Keratinocyte (primary cell): ENCODE results near the gene PAPPA. TPM values are rescaled to one million over a fixed set of nuclear protein-coding genes. Genes with fewer than 3 reads are reported as not detected.

Source experiments
- DNase-seq: peaks from one replicate; pipeline ENCODE4 v3.0.0-alpha.2; 2011; ENCODE audit warnings: low read depth, missing footprints, low spot score
- FAIRE-seq: peaks from 2 replicates; lab custom pipeline; 2011; peaks lifted over from hg19 to GRCh38; lab: Jason Lieb, UNC
- H2AFZ ChIP-seq: 2 replicates; pipeline ENCODE4 v1.6.0; 2012; ENCODE audit warnings: low read length, control low read depth, inconsistent platforms; ENCODE audit not compliant: control insufficient read depth
- H3K27ac ChIP-seq: 2 replicates; pipeline ENCODE4 v1.5.1; 2011; ENCODE audit warnings: low read length; ENCODE audit not compliant: control insufficient read depth, insufficient read depth
- H3K27me3 ChIP-seq: 3 replicates; pipeline ENCODE4 v1.6.0; 2011; ENCODE audit warnings: low read length; ENCODE audit not compliant: control insufficient read depth, insufficient read depth; ENCODE audit errors: extremely low read depth
- H3K36me3 ChIP-seq, 2 experiments: 2 replicates in 1 of 2; 3 replicates in 1 of 2; pipeline ENCODE4 v1.5.1; 2011; ENCODE audit warnings: low read length in 2 of 2, mild to moderate bottlenecking in 1 of 2; ENCODE audit not compliant: control insufficient read depth in 2 of 2, insufficient read depth in 2 of 2; ENCODE audit errors: extremely low read depth in 1 of 2
- H3K4me1 ChIP-seq: 3 replicates; pipeline ENCODE4 v1.5.1; 2011; ENCODE audit warnings: low read length; ENCODE audit not compliant: control insufficient read depth, insufficient read depth; ENCODE audit errors: extremely low read depth
- H3K4me2 ChIP-seq: 3 replicates; pipeline ENCODE4 v1.6.0; 2011; ENCODE audit warnings: low read depth, low read length; ENCODE audit not compliant: control insufficient read depth, insufficient read depth; ENCODE audit errors: extremely low read depth
- H3K4me3 ChIP-seq, 3 experiments: fragments of 200-600 bp in 1 of 3; sonication (generic) in 1 of 3; 2 replicates in 2 of 3; 3 replicates in 1 of 3; pipeline ENCODE4 v1.5.1; 2011 to 2016; ENCODE audit warnings: low read length in 3 of 3, mild to moderate bottlenecking in 3 of 3, control low read depth in 2 of 3, inconsistent platforms in 1 of 3, low read depth in 1 of 3, mixed read lengths in 1 of 3, mixed run types in 1 of 3, moderate library complexity in 1 of 3; ENCODE audit not compliant: control insufficient read depth in 2 of 3, insufficient read depth in 2 of 3; ENCODE audit errors: extremely low read depth in 1 of 3
- H3K79me2 ChIP-seq: 2 replicates; pipeline ENCODE4 v1.6.0; 2012; ENCODE audit warnings: low read length; ENCODE audit not compliant: control insufficient read depth, insufficient read depth
- H3K9ac ChIP-seq: 3 replicates; pipeline ENCODE4 v1.6.0; 2011; ENCODE audit warnings: low read length; ENCODE audit not compliant: control insufficient read depth, insufficient read depth; ENCODE audit errors: extremely low read depth
- H3K9me1 ChIP-seq: 3 replicates; pipeline ENCODE4 v1.6.0; 2011; ENCODE audit warnings: low read length; ENCODE audit not compliant: control insufficient read depth, insufficient read depth; ENCODE audit errors: extremely low read depth
- H3K9me3 ChIP-seq: 2 replicates; pipeline ENCODE4 v1.5.1; 2012; ENCODE audit warnings: low read depth, low read length; ENCODE audit not compliant: control insufficient read depth
- H4K20me1 ChIP-seq: 3 replicates; pipeline ENCODE4 v1.6.0; 2011; ENCODE audit warnings: low read length; ENCODE audit not compliant: control insufficient read depth, insufficient read depth; ENCODE audit errors: extremely low read depth
- CTCF ChIP-seq, 3 experiments: IDR thresholded peaks in 1 of 3; conservative IDR thresholded peaks in 1 of 3; optimal IDR thresholded peaks in 1 of 3; 2 replicates in 2 of 3; 3 replicates in 1 of 3; pipeline versions ENCODE3 to v1.5.1; 2011; ENCODE audit warnings: low read length in 3 of 3, mild to moderate bottlenecking in 3 of 3, moderate library complexity in 2 of 3, control low read depth in 1 of 3, inconsistent platforms in 1 of 3; ENCODE audit not compliant: insufficient read depth in 2 of 3; ENCODE audit errors: extremely low read depth in 1 of 3
- EZH2 ChIP-seq: IDR thresholded peaks from one replicate; pipeline ENCODE4 v1.6.1; 2012; ENCODE audit warnings: inconsistent platforms, mild to moderate bottlenecking, low read length, moderate library complexity
- dilution Hi-C: fragments of 300-500 bp; cut with MboI; formaldehyde crosslinking; loops from one replicate; pipeline ENCODE4 v1.7.0; 2020; ENCODE audit warnings: low sequenced_read_pairs; ENCODE audit not compliant: extremely low pct_ligation_motif_present
- polyA plus RNA-seq, 5 experiments: library from polyadenylated mRNA; depleted of rRNA in 3 of 5; stranded (reverse) in 3 of 5; stranded (forward) in 1 of 5; unstranded in 1 of 5; fragments of >200 nt; gene quantifications; 1 replicate in 1 of 5; 2 replicates in 3 of 5; 3 replicates in 1 of 5; pipeline versions ENCODE4 v1.2.1 to v1.2.3, GENCODE V29; 2011 to 2012; ENCODE audit warnings: missing spikeins in 2 of 5, low read depth in 1 of 5, low replicate concordance in 1 of 5

The PAPPA gene
- polyA plus RNA-seq, 1 donor (not counting 4 experiments of a cell fraction or from before 2014, with no cell fraction given), result 0.77 TPM

- no peak for TF ChIP-seq CTCF (optimal IDR thresholded peaks at IDR 0.05 in 1 of 3, IDR thresholded peaks at IDR 0.05 in 1 of 3, conservative IDR thresholded peaks at IDR 0.05 in 1 of 3; ENCODE audit: extremely low read depth in 1 of 3, insufficient read depth in 2 of 3, low read length in 3 of 3)
- no peak for TF ChIP-seq EZH2
- Histone ChIP-seq H3K4me1 (no peaks in the 10 kb centered on the region), H3K27ac (no peak overlapping the region), H3K36me3 (no peaks in the 10 kb centered on the region), H3K9me3 (no peaks in the 10 kb centered on the region), H3K4me2 (no peak overlapping the region), H3K9ac (no peak overlapping the region), H4K20me1 (no peaks in the 10 kb centered on the region), H3K27me3 (no peaks in the 10 kb centered on the region), H2AFZ (no peak overlapping the region), H3K4me3 (no peak overlapping the region), H3K79me2 (no peaks in the 10 kb centered on the region), H3K9me1 (no peaks in the 10 kb centered on the region)
- no peak for DNase-seq
- dilution Hi-C loops, result no loop called here
- no peak for FAIRE-seq
Measured at GRCh38 chr9:116204252-116204882, 50.8 kb downstream of the PAPPA start.

GRCh38 chr9:116207371-116208111 is 54.0 kb downstream of the PAPPA start:
- H3K9me3 ChIP-seq, result no peaks in the 10 kb centered on the region
- H3K4me2 ChIP-seq, result no peak overlapping the region
- H3K79me2 ChIP-seq, result no peaks in the 10 kb centered on the region
- H3K9me1 ChIP-seq, result no peaks in the 10 kb centered on the region
- H3K9ac ChIP-seq, result no peak overlapping the region
- no peaks in the 10 kb centered on the region for H4K20me1 ChIP-seq
- H3K36me3 ChIP-seq, result no peaks in the 10 kb centered on the region
- no peak overlapping the region for H3K27ac ChIP-seq
- no peaks in the 10 kb centered on the region for H3K27me3 ChIP-seq
- DNase-seq (no peak), FAIRE-seq (no peak)
- H3K4me3 ChIP-seq, result no peak overlapping the region
- no peaks in the 10 kb centered on the region for H3K4me1 ChIP-seq
- no peak for TF ChIP-seq EZH2
- no peak for TF ChIP-seq CTCF (optimal IDR thresholded peaks at IDR 0.05 in 1 of 3, IDR thresholded peaks at IDR 0.05 in 1 of 3, conservative IDR thresholded peaks at IDR 0.05 in 1 of 3; ENCODE audit: extremely low read depth in 1 of 3, insufficient read depth in 2 of 3, low read length in 3 of 3)
- no peak overlapping the region for H2AFZ ChIP-seq
- dilution Hi-C loops, result no loop called here
